H1 (cell line): ENCODE measurements around the gene CLEC7A. TPM values are rescaled to one million over a fixed set of nuclear protein-coding genes. Genes with fewer than 3 reads are reported as not detected.

Source experiments
- BRCA1 ChIP-seq: IDR thresholded peaks from 2 replicates; pipeline ENCODE4 v1.6.1; 2012; ENCODE audit warnings: low read depth, low read length, improper control_type of control experiment
- CEBPB ChIP-seq: IDR thresholded peaks from 2 replicates; pipeline ENCODE4 v1.6.1; 2012; ENCODE audit warnings: low read depth, low read length
- EP300 ChIP-seq, 2 experiments: IDR thresholded peaks; 1 replicate in 1 of 2; 2 replicates in 1 of 2; pipeline ENCODE4 v1.6.1; 2011 to 2012; ENCODE audit warnings: low read depth in 2 of 2, low read length in 2 of 2, mild to moderate bottlenecking in 2 of 2, borderline replicate concordance in 1 of 2, inconsistent platforms in 1 of 2, moderate library complexity in 1 of 2
- SRF ChIP-seq: IDR thresholded peaks from 2 replicates; pipeline ENCODE4 v1.6.1; 2011; ENCODE audit warnings: mild to moderate bottlenecking, low read depth, low read length, moderate library complexity
- polyA plus RNA-seq, 7 experiments: library from polyadenylated mRNA; depleted of rRNA in 3 of 7; stranded (reverse) in 5 of 7; unstranded in 2 of 7; fragments of >200 nt in 5 of 7; fragments of 200-250 nt in 2 of 7; gene quantifications; 1 replicate in 5 of 7; 2 replicates in 1 of 7; 4 replicates in 1 of 7; pipeline versions ENCODE4 v1.2.1 to v1.2.3, GENCODE V29; 2011 to 2013; ENCODE audit warnings: missing spikeins in 2 of 7, mixed read lengths in 2 of 7
- total RNA-seq: library from RNA; stranded (reverse); fragmentation: NEBNext Ultra II Directional; extraction: Animal tissue kit (Norgen Biotek cat#: 25700); gene quantifications from 2 replicates; pipeline ENCODE4 v1.2.1, GENCODE V29; 2021
- TF ChIP-seq, protein P1 (sequence below): fragments of 300-600 bp; sonication (generic); IDR thresholded peaks from 2 replicates; pipeline ENCODE4 v1.7.1; 2012; ENCODE audit warnings: low read length, moderate library complexity, mild to moderate bottlenecking, inconsistent platforms; ENCODE audit not compliant: insufficient replicate concordance
- TF ChIP-seq, protein P2 (sequence below): IDR thresholded peaks from 2 replicates; pipeline ENCODE4 v1.6.1; 2012; ENCODE audit warnings: low read length, inconsistent platforms

The CLEC7A gene
- total and polyA plus RNA-seq, 2 of the 8 experiments (the other 6 are each of a cell fraction or from before 2014, with no cell fraction given) = 0.09 to 0.15 TPM

DNA sequence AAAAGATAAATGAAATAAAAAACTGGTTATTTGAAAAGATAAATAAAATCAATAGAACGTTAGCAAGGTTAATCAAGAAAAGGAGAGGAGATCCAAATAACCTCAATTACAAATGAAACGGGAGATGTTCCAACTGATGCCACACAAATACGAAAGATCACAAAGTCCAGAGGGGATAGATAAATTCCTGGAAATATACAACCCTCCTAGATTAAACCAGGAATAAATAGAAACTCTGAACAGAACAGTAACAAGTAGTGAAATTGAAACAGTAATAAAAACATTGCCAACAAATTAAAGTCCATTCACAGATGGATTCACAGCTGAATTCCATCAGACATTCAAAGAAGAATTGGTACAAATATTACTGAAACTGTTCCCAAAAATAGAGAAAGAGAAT lies 43.6 kb downstream of the CLEC7A start (continued):
- TF ChIP-seq, protein P1, sequence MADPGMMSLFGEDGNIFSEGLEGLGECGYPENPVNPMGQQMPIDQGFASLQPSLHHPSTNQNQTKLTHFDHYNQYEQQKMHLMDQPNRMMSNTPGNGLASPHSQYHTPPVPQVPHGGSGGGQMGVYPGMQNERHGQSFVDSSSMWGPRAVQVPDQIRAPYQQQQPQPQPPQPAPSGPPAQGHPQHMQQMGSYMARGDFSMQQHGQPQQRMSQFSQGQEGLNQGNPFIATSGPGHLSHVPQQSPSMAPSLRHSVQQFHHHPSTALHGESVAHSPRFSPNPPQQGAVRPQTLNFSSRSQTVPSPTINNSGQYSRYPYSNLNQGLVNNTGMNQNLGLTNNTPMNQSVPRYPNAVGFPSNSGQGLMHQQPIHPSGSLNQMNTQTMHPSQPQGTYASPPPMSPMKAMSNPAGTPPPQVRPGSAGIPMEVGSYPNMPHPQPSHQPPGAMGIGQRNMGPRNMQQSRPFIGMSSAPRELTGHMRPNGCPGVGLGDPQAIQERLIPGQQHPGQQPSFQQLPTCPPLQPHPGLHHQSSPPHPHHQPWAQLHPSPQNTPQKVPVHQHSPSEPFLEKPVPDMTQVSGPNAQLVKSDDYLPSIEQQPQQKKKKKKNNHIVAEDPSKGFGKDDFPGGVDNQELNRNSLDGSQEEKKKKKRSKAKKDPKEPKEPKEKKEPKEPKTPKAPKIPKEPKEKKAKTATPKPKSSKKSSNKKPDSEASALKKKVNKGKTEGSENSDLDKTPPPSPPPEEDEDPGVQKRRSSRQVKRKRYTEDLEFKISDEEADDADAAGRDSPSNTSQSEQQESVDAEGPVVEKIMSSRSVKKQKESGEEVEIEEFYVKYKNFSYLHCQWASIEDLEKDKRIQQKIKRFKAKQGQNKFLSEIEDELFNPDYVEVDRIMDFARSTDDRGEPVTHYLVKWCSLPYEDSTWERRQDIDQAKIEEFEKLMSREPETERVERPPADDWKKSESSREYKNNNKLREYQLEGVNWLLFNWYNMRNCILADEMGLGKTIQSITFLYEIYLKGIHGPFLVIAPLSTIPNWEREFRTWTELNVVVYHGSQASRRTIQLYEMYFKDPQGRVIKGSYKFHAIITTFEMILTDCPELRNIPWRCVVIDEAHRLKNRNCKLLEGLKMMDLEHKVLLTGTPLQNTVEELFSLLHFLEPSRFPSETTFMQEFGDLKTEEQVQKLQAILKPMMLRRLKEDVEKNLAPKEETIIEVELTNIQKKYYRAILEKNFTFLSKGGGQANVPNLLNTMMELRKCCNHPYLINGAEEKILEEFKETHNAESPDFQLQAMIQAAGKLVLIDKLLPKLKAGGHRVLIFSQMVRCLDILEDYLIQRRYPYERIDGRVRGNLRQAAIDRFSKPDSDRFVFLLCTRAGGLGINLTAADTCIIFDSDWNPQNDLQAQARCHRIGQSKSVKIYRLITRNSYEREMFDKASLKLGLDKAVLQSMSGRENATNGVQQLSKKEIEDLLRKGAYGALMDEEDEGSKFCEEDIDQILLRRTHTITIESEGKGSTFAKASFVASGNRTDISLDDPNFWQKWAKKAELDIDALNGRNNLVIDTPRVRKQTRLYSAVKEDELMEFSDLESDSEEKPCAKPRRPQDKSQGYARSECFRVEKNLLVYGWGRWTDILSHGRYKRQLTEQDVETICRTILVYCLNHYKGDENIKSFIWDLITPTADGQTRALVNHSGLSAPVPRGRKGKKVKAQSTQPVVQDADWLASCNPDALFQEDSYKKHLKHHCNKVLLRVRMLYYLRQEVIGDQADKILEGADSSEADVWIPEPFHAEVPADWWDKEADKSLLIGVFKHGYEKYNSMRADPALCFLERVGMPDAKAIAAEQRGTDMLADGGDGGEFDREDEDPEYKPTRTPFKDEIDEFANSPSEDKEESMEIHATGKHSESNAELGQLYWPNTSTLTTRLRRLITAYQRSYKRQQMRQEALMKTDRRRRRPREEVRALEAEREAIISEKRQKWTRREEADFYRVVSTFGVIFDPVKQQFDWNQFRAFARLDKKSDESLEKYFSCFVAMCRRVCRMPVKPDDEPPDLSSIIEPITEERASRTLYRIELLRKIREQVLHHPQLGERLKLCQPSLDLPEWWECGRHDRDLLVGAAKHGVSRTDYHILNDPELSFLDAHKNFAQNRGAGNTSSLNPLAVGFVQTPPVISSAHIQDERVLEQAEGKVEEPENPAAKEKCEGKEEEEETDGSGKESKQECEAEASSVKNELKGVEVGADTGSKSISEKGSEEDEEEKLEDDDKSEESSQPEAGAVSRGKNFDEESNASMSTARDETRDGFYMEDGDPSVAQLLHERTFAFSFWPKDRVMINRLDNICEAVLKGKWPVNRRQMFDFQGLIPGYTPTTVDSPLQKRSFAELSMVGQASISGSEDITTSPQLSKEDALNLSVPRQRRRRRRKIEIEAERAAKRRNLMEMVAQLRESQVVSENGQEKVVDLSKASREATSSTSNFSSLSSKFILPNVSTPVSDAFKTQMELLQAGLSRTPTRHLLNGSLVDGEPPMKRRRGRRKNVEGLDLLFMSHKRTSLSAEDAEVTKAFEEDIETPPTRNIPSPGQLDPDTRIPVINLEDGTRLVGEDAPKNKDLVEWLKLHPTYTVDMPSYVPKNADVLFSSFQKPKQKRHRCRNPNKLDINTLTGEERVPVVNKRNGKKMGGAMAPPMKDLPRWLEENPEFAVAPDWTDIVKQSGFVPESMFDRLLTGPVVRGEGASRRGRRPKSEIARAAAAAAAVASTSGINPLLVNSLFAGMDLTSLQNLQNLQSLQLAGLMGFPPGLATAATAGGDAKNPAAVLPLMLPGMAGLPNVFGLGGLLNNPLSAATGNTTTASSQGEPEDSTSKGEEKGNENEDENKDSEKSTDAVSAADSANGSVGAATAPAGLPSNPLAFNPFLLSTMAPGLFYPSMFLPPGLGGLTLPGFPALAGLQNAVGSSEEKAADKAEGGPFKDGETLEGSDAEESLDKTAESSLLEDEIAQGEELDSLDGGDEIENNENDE = no peak
- TF ChIP-seq CEBPB (no peak), BRCA1 (no peak), EP300 (IDR thresholded peaks at IDR 0.05; ENCODE audit: borderline replicate concordance in 1 of 2, low read depth in 2 of 2, low read length in 2 of 2) (no peak), SRF (no peak)
- TF ChIP-seq, protein P2, sequence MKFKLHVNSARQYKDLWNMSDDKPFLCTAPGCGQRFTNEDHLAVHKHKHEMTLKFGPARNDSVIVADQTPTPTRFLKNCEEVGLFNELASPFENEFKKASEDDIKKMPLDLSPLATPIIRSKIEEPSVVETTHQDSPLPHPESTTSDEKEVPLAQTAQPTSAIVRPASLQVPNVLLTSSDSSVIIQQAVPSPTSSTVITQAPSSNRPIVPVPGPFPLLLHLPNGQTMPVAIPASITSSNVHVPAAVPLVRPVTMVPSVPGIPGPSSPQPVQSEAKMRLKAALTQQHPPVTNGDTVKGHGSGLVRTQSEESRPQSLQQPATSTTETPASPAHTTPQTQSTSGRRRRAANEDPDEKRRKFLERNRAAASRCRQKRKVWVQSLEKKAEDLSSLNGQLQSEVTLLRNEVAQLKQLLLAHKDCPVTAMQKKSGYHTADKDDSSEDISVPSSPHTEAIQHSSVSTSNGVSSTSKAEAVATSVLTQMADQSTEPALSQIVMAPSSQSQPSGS = no peak
